NCI-H345 treated with DMSO at 0.1 percent for 48 hours (cell line): ENCODE results near the gene CCDC80.
"Not testable (repeated sequence)": the region's sequence is repeated elsewhere in the genome, so short reads cannot be mapped to it uniquely, and the experiment has no call there.

Source experiments
- DNase-seq: peaks from one replicate; lab custom pipeline; 2025; ENCODE audit not compliant: unreplicated experiment; lab: John Stamatoyannopoulos, UW

Gene CCDC80

GRCh38 chr3:112593258-112593657 is 47.7 kb downstream of the CCDC80 start:
- DNase-seq, result no peak

- no peak for DNase-seq
Observed at GRCh38 chr3:112587336-112587735, 53.6 kb downstream of the CCDC80 start.

DNA sequence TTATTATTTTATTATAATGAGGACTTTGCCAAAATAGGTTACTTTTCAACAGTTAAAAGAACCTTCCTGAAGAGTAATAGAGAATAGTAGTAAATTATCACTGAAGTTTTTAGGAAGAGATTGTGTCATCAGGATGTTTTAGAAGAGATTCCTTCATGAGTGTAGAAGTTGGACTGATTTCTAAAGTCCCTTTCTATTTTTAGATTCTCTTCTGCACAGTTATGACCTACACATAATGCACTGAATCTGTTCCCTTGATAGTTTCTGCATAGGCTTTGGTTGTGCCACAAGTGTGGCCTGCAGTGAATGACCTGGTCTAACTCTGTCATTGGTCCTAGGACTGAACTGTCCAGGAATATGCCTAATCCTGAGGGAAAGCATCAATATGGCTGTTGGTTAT is 55.2 kb downstream of the CCDC80 start:
- no peak for DNase-seq

DNA sequence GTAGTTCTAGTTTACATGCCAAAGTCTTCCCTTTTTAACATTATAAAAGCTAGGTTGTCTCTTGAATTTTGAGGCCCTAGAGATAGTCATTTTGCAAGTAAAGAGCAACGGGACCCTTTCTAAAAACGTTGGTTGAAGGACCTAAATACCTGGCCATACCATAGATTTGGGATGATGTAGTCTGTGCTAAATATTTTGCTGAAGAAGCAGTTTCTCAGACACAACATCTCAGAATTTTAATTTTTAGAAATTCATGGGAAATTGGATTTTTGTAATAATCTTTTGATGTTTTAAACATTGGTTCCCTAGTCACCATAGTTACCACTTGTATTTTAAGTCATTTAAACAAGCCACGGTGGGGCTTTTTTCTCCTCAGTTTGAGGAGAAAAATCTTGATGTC is 57.8 kb downstream of the CCDC80 start:
- DNase-seq, result no peak

- DNase-seq, result peak; percentile 10
Observed at GRCh38 chr3:112582244-112582874, 58.6 kb downstream of the CCDC80 start.

- no peak for DNase-seq
Observed at GRCh38 chr3:112579697-112580096, 61.2 kb downstream of the CCDC80 start.

GRCh38 chr3:112579232-112579631 is 61.7 kb downstream of the CCDC80 start:
- no peak for DNase-seq

- DNase-seq, result no peak
Observed at GRCh38 chr3:112572701-112573100, 68.2 kb downstream of the CCDC80 start.

DNA sequence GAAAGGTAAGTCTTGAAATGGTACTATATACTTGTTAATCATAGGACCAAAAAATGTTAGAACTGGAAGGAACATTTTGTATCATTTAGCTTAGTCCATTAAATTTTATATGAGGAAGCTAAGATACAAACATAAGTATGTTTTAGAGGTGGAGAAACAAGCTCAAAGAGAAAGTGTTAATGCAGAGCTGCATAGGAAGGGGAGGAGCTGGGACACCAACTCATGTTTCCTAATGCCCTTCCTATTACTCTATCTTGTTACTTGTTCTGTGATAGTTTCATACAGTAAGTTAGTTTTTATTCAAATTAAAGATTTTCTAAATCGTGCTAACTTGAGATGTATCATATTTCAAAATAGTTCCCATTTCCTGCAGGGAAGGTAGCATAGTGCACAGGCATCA is 71.7 kb downstream of the CCDC80 start:
- no peak for DNase-seq

GRCh38 chr3:112568642-112569041 is 72.3 kb downstream of the CCDC80 start:
- no peak for DNase-seq

- DNase-seq, result no peak
Observed at GRCh38 chr3:112564940-112565305, 76.0 kb downstream of the CCDC80 start.

DNA sequence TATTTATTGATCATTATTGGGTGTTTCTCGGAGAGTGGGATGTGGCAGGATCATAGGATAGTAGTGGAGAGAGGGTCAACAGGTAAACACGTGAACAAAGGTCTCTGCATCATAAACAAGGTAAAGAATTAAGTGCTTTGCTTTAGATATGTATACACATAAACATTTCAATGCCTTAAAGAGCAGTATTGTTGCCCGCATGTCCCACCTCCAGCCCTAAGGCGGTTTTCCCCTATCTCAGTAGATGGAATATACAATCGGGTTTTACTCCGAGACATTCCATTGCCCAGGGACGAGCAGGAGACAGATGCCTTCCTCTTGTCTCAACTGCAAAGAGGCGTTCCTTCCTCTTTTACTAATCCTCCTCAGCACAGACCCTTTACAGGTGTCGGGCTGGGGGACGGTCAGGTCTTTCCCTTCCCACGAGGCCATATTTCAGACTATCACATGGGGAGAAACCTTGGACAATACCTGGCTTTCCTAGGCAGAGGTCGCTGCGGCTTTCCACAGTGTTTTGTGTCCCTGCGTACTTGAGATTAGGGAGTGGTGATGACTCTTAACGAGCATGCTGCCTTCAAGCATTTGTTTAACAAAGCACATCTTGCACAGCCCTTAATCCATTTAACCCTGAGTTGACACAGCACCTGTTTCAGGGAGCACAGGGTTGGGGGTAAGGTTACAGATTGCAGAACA is 76.5 kb downstream of the CCDC80 start:
- DNase-seq, result not testable (repeated sequence)

DNA sequence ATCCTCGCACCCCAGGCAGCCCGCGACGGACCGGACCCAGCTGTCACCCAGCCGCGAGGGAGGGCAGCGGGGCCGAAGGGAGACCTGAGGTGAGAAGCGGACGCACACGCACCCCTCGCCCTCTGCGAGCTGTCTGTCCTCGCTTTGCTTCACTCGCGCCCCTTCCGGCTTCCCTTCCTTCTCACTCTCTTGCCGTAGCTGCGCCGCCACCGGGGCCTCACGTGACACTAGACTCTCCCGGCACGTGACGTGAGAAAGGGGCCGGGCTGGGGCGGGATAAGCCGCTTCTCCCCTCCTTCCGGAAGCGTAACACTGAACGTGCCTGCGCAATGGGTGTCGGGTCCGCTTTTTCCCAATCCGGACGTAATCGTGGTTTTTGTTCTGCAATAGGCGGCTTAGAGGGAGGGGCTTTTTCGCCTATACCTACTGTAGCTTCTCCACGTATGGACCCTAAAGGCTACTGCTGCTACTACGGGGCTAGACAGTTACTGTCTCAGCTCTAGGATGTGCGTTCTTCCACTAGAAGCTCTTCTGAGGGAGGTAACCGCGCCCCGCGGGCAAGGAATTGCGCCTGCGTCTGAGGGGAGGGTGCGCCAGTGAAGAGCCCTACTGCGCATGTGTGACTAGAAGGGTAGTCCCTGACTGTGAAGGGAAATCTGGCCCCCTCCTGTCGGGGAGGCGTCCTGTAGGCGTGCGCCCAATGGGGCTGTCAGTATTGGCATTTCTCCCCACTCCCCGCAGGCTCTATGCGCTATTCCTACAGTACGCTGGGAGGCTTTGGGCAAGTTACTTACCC is 79.0 kb downstream of the CCDC80 start, which contains the start of the genes ATG3 and SLC35A5:
TSS of gene ATG3 (minus strand) at position 229 of the 796 bp plus-strand sequence. CDS start 434 bp downstream, outside the sequence.
TSS of gene SLC35A5 (plus strand) at position 312 of the 796 bp plus-strand sequence. CDS start 1,359 bp downstream, outside the sequence.
- peak; percentile 89 for DNase-seq

- DNase-seq, result no peak
Observed at GRCh38 chr3:112561484-112561733, 79.5 kb downstream of the CCDC80 start.

GRCh38 chr3:112560721-112561483 is 80.0 kb downstream of the CCDC80 start:
- DNase-seq, result peak; percentile 13

DNA sequence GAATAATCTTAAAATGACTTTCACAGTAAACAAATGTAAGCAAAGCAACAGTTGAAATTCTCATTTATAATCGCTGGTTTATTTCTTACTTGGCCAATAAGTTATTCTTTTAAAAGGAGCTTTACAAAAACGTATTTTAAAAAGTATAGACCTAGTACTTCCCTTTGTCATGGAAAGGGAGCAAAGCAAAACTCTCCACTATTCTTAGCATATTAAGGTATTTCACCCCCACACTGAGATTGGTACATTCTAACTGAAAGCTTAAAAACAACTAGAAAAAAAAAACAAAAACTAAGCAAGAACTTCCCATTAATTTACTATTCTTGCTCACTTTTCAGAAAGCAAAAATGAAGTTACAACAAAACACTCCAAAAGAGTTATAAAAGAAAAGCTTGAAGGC is 80.6 kb downstream of the CCDC80 start:
- DNase-seq, result no peak

DNA sequence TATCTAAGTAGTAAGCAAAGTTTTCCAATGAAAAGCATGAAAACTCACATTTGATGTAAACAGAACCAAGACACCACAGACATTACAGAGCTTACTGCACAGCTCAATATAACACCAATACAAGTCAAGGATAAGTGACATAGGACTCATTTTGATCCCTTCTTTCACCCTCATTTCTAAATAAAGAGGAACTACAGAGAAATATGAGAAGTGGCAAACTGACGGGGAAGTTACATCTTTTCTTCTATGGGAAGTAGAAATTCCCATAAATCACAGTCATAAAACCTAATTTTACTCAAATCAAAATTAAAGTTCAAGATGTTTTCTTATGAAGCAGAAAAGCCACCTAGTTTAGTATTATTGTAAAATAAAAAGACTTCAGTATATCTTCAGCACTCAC is 83.0 kb downstream of the CCDC80 start:
- DNase-seq, result no peak

- no peak for DNase-seq
Observed at GRCh38 chr3:112555535-112556170, 85.3 kb downstream of the CCDC80 start.

- DNase-seq, result no peak
Observed at GRCh38 chr3:112550859-112551258, 90.1 kb downstream of the CCDC80 start.
